Measurements from ENCODE around the gene PCDHA10.

PCDHA10 gene

DNA sequence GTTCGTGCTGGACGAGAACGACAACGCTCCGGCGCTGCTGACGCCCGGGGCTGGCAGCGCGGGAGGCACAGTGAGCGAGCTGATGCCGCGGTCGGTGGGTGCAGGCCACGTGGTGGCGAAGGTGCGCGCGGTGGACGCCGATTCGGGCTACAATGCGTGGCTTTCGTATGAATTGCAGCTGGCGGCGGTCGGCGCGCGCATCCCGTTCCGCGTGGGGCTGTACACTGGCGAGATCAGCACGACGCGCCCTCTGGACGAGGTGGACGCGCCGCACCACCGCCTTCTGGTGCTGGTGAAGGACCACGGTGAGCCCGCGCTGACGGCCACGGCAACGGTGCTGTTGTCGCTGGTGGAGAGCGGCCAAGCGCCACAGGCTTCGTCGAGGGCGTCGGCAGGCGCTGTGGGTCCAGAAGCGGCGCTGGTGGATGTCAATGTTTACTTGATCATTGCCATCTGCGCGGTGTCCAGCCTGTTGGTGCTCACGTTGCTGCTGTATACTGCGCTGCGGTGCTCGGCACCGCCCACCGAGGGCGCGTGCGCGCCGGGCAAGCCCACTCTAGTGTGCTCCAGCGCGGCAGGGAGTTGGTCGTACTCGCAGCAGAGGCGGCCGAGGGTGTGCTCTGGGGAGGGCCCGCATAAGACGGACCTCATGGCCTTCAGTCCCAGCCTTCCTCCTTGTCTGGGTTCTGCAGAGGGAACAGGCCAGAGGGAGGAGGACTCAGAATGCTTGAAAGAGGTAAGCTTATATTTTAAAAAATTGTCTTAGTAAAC, 28.4 kb downstream of the PCDHA10 start:
- DNase-seq = no peak

DNA sequence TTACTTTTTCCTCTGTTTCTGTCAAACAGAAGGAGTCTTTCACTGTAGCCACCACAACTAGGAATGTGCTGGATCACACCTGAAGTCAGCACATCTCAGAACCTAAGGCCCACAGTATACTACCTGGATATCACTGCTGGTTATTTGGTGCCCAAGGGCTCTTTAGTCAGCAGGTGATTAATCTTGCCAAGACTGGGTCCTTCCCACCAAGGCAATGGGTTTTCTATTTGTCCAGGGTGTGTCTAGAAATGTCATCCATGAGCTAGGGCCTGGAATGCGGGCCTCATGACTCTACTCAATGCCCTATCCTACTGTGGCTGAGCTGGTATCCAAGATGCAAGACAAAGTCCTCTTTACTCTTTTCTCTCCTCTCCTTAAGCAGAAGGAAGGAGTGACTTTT, 60.6 kb downstream of the PCDHA10 start:
- no peak for DNase-seq

All from SIG-M5 (cell line).